NT2/D1 (cell line): ENCODE measurements around the gene ZPBP.

ENCODE experiments used
- DNase-seq: peaks from one replicate; pipeline ENCODE4 v3.0.0-alpha.2; 2011; ENCODE audit warnings: low read depth, low spot score
- H3K27me3 ChIP-seq: 2 replicates; pipeline ENCODE4 v1.6.0; 2011; ENCODE audit warnings: mild to moderate bottlenecking; ENCODE audit not compliant: insufficient read length, insufficient read depth
- H3K36me3 ChIP-seq: 2 replicates; pipeline ENCODE4 v1.6.1; 2011; ENCODE audit warnings: mild to moderate bottlenecking, low read length, mixed read lengths; ENCODE audit not compliant: insufficient read depth, insufficient read length
- H3K4me1 ChIP-seq: 2 replicates; pipeline ENCODE4 v1.5.1; 2011; ENCODE audit not compliant: insufficient read depth, insufficient read length
- H3K4me3 ChIP-seq: 2 replicates; pipeline ENCODE4 v1.5.1; 2011; ENCODE audit warnings: low read depth; ENCODE audit not compliant: insufficient read length
- H3K9ac ChIP-seq: 2 replicates; pipeline ENCODE4 v1.6.0; 2011; ENCODE audit warnings: low read depth; ENCODE audit not compliant: insufficient read length
- H3K9me3 ChIP-seq: 2 replicates; pipeline ENCODE4 v1.5.1; 2011; ENCODE audit warnings: mild to moderate bottlenecking, low read length; ENCODE audit not compliant: insufficient read depth
- SUZ12 ChIP-seq: IDR thresholded peaks from 2 replicates; pipeline ENCODE4 v1.6.1; 2011; ENCODE audit not compliant: insufficient read length, insufficient read depth; ENCODE audit errors: extremely low read depth
- YY1 ChIP-seq: IDR thresholded peaks from 2 replicates; pipeline ENCODE4 v1.6.1; 2011; ENCODE audit not compliant: insufficient read length, insufficient read depth
- ZNF274 ChIP-seq: IDR thresholded peaks from 2 replicates; pipeline ENCODE4 v1.6.1; 2011; ENCODE audit warnings: mild to moderate bottlenecking, low read depth, low read length

ZPBP gene

GRCh38 chr7:50121286-50121685, 28.2 kb upstream of the ZPBP start:
- H3K4me1 ChIP-seq = no peaks in the 10 kb centered on the region
- no peaks in the 10 kb centered on the region for H3K36me3 ChIP-seq
- no peak overlapping the region for H3K9ac ChIP-seq
- H3K27me3 ChIP-seq = no peaks in the 10 kb centered on the region
- no peaks in the 10 kb centered on the region for H3K9me3 ChIP-seq
- no peak for DNase-seq
- H3K4me3 ChIP-seq = no peak overlapping the region
- TF ChIP-seq YY1 = no peak

GRCh38 chr7:50119815-50120637, 27.0 kb upstream of the ZPBP start:
- no peaks in the 10 kb centered on the region for H3K27me3 ChIP-seq
- H3K9me3 ChIP-seq = no peaks in the 10 kb centered on the region
- H3K4me1 ChIP-seq = no peaks in the 10 kb centered on the region
- H3K4me3 ChIP-seq = no peak overlapping the region
- H3K9ac ChIP-seq = no peak overlapping the region
- no peaks in the 10 kb centered on the region for H3K36me3 ChIP-seq
- no peak for TF ChIP-seq ZNF274
- TF ChIP-seq YY1 = no peak
- no peak for TF ChIP-seq SUZ12
- DNase-seq = peak; percentile 39

GRCh38 chr7:50112250-50112649, 19.2 kb upstream of the ZPBP start:
- no peak for TF ChIP-seq YY1
- TF ChIP-seq SUZ12 = no peak
- TF ChIP-seq ZNF274 = no peak
- no peak overlapping the region for H3K9ac ChIP-seq
- H3K36me3 ChIP-seq = no peaks in the 10 kb centered on the region
- peaks cover 14% of the 10 kb centered on the region for H3K9me3 ChIP-seq
- no peak overlapping the region for H3K4me3 ChIP-seq
- DNase-seq = no peak
- H3K4me1 ChIP-seq = no peaks in the 10 kb centered on the region
- no peaks in the 10 kb centered on the region for H3K27me3 ChIP-seq

GRCh38 chr7:50101873-50102272, 8.8 kb upstream of the ZPBP start:
- H3K4me1 ChIP-seq = no peaks in the 10 kb centered on the region
- no peak overlapping the region for H3K4me3 ChIP-seq
- no peak overlapping the region for H3K9ac ChIP-seq
- H3K27me3 ChIP-seq = no peaks in the 10 kb centered on the region
- no peak for DNase-seq
- no peaks in the 10 kb centered on the region for H3K9me3 ChIP-seq
- TF ChIP-seq ZNF274 (no peak), SUZ12 (no peak), YY1 (no peak)
- no peaks in the 10 kb centered on the region for H3K36me3 ChIP-seq

GRCh38 chr7:50095634-50096033, 2.6 kb upstream of the ZPBP start:
- H3K9ac ChIP-seq = no peak overlapping the region
- no peaks in the 10 kb centered on the region for H3K4me1 ChIP-seq
- H3K4me3 ChIP-seq = no peak overlapping the region
- no peak for DNase-seq
- no peaks in the 10 kb centered on the region for H3K36me3 ChIP-seq
- no peaks in the 10 kb centered on the region for H3K27me3 ChIP-seq
- H3K9me3 ChIP-seq = peaks cover 4% of the 10 kb centered on the region; the same call in 1 of the 2 replicates
- TF ChIP-seq YY1 (no peak), SUZ12 (no peak), ZNF274 (no peak)

GRCh38 chr7:50088463-50089129, 4.5 kb downstream of the ZPBP start:
- H3K4me1 ChIP-seq = no peaks in the 10 kb centered on the region
- H3K4me3 ChIP-seq = no peak overlapping the region
- DNase-seq = no peak
- no peaks in the 10 kb centered on the region for H3K27me3 ChIP-seq
- peaks cover 7% of the 10 kb centered on the region; the same call in 1 of the 2 replicates for H3K9me3 ChIP-seq
- no peaks in the 10 kb centered on the region for H3K36me3 ChIP-seq
- H3K9ac ChIP-seq = no peak overlapping the region
- TF ChIP-seq SUZ12 = no peak
- TF ChIP-seq ZNF274 = no peak
- no peak for TF ChIP-seq YY1

- TF ChIP-seq ZNF274 (no peak), SUZ12 (no peak), YY1 (no peak)
- Histone ChIP-seq H3K36me3 (no peaks in the 10 kb centered on the region), H3K27me3 (no peaks in the 10 kb centered on the region), H3K4me3 (no peak overlapping the region), H3K9me3 (peaks cover 6% of the 10 kb centered on the region; the same call in 1 of the 2 replicates), H3K9ac (no peak overlapping the region), H3K4me1 (no peaks in the 10 kb centered on the region)
- DNase-seq = peak; percentile 36
Measured at GRCh38 chr7:50085344-50085743, 7.7 kb downstream of the ZPBP start.
